Myocyte (in vitro differentiated cells): ENCODE data around the gene SNTG2. TPM values are rescaled to one million over a fixed set of nuclear protein-coding genes. Genes with fewer than 3 reads are reported as not detected.

ENCODE experiments used
- DNase-seq: peaks from one replicate; pipeline ENCODE4 v3.0.0-alpha.2; 2012; ENCODE audit warnings: low read depth
- total RNA-seq: library from RNA; depleted of rRNA; stranded (reverse); fragments of >200 nt; gene quantifications from 2 replicates; pipeline ENCODE4 v1.2.3, GENCODE V29; 2014

The SNTG2 gene
- total RNA-seq, 1 donor from 2014 or later: not detected

- DNase-seq: no peak
These were observed 358.0 kb downstream of the SNTG2 start for GRCh38 chr2:1308678-1309077.

DNA sequence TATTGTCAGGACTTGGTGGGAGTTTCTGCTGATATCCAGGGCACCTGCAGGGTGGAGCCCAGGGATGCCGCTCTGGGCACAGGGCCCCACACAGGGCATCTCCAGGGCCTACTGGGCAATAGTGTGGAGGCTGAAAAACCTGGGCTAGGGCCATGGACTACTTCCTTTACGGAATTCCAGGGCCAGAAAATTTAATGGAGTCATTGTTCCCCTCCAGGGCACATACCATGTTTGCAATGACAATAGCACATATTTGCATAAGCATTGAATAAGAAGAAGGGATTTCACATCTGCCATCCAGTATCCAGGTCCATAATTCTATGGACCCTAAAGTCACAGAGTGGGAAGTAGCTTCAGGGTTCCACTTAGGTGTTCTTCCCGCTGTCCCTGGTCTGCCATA, 358.9 kb downstream of the SNTG2 start:
- no peak for DNase-seq

DNA sequence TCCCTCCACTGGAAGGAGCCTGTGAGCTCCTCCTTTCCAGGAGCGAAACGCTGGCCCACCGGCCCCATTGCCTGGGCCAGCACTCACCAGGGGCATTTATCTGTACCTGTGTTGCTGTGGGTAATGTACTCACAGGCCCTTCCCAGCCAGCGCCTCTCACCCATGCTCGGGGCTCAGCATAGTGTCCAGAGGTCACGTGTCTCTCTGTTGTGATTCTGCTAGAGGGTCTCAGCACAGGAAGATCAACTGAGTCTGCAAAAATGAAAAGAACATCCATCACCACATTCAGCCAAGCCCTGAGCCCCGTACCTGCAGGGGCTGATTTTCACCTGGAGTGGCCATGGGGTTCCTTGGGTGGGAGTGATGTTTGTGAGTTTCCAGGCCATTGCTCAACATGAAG, 359.6 kb downstream of the SNTG2 start:
- no peak for DNase-seq

DNA sequence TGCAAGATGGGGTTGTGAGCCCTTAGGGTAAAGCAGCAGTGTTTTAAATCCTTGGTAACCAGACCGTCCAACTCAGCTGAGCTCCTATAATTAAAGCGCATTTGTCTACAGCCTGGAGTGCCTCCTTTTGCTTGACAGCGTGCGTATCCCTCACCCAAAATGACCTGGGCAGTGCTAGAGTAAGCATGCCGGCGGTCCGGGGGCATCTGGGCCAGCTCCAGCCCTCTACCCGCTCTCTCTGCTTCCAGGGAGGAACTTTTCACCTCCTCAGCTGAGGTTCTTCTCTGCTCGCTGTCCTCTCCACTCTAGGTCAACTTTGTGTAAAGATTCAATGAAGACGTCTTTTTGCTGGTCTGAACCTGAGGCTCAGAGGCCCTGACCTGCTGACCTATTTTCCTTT, 360.2 kb downstream of the SNTG2 start:
- DNase-seq: no peak

- no peak for DNase-seq
These were observed 362.7 kb downstream of the SNTG2 start for GRCh38 chr2:1313240-1313924.

DNA sequence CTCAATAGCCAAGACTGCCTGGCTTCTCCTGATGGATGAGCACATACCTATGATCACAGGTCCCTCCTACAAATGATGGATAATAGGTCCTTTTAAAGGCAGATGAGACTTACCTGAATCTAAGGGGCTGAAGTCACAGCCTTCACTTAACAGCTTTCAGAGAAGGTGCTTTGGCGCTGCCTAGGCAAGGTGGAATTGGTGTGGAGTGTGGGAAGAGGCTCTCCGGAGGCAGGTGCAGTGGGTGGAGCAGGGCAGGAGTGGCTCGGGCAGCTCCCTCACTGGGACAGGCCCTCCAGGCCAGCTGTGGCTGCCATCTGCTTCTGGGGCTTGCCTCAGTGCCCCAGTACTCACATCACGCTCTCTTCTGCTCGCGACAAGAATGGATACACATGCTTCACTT, 363.6 kb downstream of the SNTG2 start:
- no peak for DNase-seq

- DNase-seq: peak; percentile 16
These were observed 367.8 kb downstream of the SNTG2 start for GRCh38 chr2:1318366-1319009.

DNA sequence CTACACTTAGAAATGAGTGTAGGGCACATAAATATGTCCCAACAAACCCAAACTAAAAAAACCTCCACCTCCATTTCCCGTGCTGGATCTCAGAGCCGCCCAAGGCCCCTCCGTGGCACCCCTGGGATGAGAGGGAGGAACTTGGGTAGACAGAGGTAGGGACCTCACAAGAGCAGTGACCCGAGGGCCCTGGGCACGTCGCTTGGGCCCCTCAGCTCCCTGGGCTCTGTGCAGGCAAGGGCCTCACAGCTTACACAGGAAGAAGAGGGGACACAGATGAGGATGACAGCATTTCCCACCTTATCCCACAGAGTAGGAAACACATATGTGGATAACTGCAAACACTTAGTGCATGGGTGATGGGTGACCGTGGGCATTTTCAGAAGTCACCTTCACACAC, 368.7 kb downstream of the SNTG2 start:
- no peak for DNase-seq

GRCh38 chr2:1321321-1321720, 370.7 kb downstream of the SNTG2 start:
- no peak for DNase-seq

DNA sequence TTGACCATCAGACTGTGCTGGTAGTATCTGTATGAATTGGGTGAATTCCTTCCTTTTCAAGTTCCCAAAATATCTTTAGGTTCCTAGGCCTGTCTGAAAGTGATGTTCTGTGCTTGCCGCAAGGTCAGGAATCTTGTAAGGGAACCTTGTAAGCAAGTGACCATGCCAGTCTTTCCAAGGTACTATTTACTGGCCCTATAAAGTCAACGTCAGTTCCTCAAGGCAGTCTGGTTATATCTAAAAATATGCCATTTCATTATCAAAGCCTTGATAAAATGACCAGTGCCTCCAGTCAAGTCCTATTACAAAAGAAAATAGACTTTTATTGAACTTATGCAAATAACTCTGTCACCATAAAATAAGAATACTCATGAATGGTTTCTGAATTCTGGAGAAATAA, 374.2 kb downstream of the SNTG2 start:
- no peak for DNase-seq

DNA sequence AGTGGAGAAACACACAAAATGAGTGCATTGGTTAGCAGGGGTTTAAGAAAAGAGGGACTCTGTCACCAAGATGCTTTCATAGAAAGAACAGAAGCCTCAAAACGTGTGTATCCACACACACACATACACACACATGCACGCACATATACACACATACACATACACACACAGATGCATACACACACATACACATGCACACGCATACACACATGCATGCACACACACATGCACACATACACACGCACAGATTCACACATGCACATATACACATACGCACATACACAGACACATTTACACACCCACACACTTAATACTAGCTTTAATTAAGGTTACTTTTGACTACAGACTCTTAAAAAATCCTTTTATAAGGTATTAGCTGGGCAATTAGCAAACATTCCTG, 378.0 kb downstream of the SNTG2 start:
- no peak for DNase-seq

GRCh38 chr2:1339388-1340140, 388.9 kb downstream of the SNTG2 start:
- DNase-seq: no peak

GRCh38 chr2:1340141-1340512, 389.5 kb downstream of the SNTG2 start:
- DNase-seq: no peak

- no peak for DNase-seq
These were observed 390.9 kb downstream of the SNTG2 start for GRCh38 chr2:1341404-1342120.

DNA sequence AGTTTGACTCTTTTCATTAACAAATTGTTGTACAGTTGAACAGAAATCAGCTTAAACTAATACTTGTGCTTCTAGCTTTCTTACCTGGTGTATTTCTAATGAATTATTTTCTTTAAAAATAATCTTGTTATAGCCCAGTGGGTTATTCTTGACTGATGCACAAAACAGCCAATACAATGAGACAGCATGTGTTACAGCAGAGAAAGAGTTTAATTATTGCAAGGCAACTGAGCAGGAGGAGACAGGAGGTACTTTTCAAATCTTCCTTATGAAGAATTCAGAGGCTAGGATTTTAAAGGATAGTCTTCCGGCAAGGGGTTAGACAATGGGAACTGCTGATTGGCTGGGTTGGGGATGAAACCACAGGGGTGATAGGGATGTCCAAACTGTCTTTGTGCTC, 398.1 kb downstream of the SNTG2 start:
- no peak for DNase-seq

- no peak for DNase-seq
These were observed 399.5 kb downstream of the SNTG2 start for GRCh38 chr2:1350111-1350510.

DNA sequence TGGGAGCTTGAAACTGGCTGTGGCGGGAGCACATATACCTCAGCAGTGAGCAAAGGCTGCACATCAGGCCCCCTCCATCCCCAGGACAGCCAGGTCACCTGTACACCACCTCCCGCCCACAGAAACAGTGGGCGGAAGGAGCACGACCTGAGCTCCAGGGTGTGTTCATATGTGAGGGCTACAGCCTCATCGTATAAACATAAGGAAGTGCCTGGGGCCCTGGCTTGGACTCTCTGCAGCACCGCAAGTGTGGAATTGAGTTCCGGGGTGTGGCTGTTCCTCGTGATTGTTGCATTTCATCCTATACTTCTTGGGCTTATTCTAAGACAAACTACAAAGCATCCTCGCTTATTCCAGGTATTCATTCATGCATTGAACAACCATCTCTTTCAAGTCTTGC, 402.5 kb downstream of the SNTG2 start:
- no peak for DNase-seq

DNA sequence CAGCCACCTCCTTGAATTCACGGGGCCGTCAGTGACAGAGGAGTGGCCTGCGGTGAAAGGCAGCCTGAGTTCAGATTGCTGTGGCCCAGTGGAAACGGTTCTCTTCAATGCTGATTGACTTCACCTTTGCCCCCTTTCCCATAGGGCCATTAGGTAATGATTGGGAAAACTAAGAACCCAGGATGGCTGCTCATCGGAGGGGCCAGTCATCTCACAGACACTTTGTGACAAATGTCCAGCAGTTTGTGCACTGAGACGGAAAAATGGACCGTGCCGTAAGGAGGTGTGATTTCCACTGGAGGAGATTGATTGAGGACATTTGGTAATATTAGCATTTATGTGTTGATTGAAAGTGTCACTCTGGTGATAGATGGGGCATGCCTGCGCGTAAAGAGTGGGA, 402.9 kb downstream of the SNTG2 start:
- no peak for DNase-seq

GRCh38 chr2:1360144-1360543, 409.5 kb downstream of the SNTG2 start:
- DNase-seq: no peak

DNA sequence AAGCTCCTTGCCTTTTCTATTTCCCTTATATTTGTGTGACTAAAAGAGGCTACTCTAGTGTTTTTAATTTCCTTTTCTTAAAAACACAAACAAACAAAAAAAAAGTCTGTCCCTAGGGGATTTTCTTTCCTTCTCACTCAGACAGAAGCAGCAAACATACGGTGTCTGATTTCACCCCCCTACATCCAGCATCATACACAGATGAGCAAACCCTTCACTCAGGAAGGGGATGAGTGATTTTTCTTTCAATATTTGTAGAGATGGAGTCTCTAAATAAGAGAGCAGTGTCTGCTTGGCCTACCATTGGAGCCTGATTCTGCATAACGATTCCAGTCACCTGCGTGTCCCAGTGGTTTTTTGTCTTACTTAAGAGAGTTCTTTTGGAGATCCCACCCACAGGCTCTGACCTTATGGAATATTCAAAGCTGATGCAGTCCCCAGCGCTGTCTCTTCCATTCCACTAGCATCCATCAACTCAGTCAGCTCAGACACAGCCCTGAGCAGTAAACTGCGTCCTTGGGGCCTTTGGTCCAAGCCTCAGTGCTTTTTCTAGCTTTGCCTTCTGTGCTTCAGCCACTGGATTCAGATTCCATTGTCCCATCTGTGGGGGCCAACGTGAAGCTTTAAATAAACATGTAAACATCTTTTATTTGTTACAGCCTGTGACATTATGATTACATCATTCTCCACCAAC, 410.1 kb downstream of the SNTG2 start:
- DNase-seq: no peak

DNA sequence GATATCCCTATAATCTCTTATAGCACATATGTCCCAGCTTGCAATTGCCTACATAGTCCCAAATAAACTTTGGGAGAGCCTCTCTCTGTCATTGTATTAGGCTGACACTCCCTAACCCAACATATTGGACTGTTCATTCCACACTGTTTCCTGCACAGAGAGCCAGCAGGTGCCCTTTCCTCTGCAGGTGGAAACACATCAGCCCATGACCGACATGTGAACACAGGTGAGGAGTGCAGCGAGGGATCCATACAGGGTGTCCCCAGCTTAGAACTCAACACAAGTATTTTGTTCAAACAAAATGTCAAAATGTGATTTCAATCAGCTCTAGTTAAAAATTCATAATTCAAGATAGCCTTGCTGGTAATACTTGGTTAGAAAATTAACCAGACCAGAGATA, 412.7 kb downstream of the SNTG2 start:
- DNase-seq: no peak
